Neutrophil (primary cell): Measurements from ENCODE around the gene CILP2.

ENCODE experiments used
- H3K27ac ChIP-seq: fragments of 200-600 bp; sonication (generic); 2 replicates; pipeline ENCODE4 v1.5.1; 2016; ENCODE audit warnings: mild to moderate bottlenecking, moderate library complexity
- H3K27me3 ChIP-seq: fragments of 200-600 bp; sonication (generic); 2 replicates; pipeline ENCODE4 v1.6.0; 2016; ENCODE audit warnings: mild to moderate bottlenecking
- H3K36me3 ChIP-seq: fragments of 200-600 bp; sonication (generic); 2 replicates; pipeline ENCODE4 v1.5.1; 2017
- H3K4me1 ChIP-seq, 2 experiments: fragments of 200-600 bp in 1 of 2; sonication (generic) in 1 of 2; 1 replicate in 1 of 2; 2 replicates in 1 of 2; pipeline versions ENCODE4 v1.5.1 to v1.6.1; 2013 to 2016; ENCODE audit warnings: low read depth in 1 of 2, low read length in 1 of 2, mild to moderate bottlenecking in 1 of 2, moderate library complexity in 1 of 2; ENCODE audit not compliant: control insufficient read depth in 1 of 2, insufficient read depth in 1 of 2
- H3K4me3 ChIP-seq, 2 experiments: fragments of 200-600 bp in 1 of 2; sonication (generic) in 1 of 2; 1 replicate in 1 of 2; 2 replicates in 1 of 2; pipeline ENCODE4 v1.5.1; 2013 to 2016; ENCODE audit warnings: low read depth in 1 of 2, low read length in 1 of 2, mild to moderate bottlenecking in 1 of 2, moderate library complexity in 1 of 2
- H3K9me3 ChIP-seq: fragments of 200-600 bp; sonication (generic); 2 replicates; pipeline ENCODE4 v1.5.1; 2016
- CTCF ChIP-seq: fragments of 200-600 bp; sonication (generic); IDR thresholded peaks from 2 replicates; pipeline ENCODE4 v1.5.1; 2016; ENCODE audit warnings: antibody characterized with exemption

The CILP2 gene

GRCh38 chr19:19547674-19548336 is 9.7 kb downstream of the CILP2 start:
- Histone ChIP-seq H3K4me1 (peaks cover 5% of the 10 kb centered on the region in 2 experiments), H3K27me3 (no peaks in the 10 kb centered on the region), H3K4me3 (no peak overlapping the region), H3K36me3 (no peaks in the 10 kb centered on the region), H3K27ac (no peak overlapping the region), H3K9me3 (no peaks in the 10 kb centered on the region)
- no peak for TF ChIP-seq CTCF

GRCh38 chr19:19548915-19549759 is 11.1 kb downstream of the CILP2 start:
- no peaks in the 10 kb centered on the region for H3K27me3 ChIP-seq
- H3K4me3 ChIP-seq: no peak overlapping the region
- H3K36me3 ChIP-seq: no peaks in the 10 kb centered on the region
- TF ChIP-seq CTCF: no peak
- H3K27ac ChIP-seq: no peak overlapping the region
- no peaks in the 10 kb centered on the region for H3K4me1 ChIP-seq
- H3K9me3 ChIP-seq: no peaks in the 10 kb centered on the region

- no peak for TF ChIP-seq CTCF
- Histone ChIP-seq H3K36me3 (no peaks in the 10 kb centered on the region), H3K9me3 (no peaks in the 10 kb centered on the region), H3K4me3 (no peak overlapping the region), H3K27ac (no peak overlapping the region), H3K27me3 (no peaks in the 10 kb centered on the region), H3K4me1 (no peaks in the 10 kb centered on the region)
These were observed 11.9 kb downstream of the CILP2 start for GRCh38 chr19:19549804-19550464.

GRCh38 chr19:19550485-19550929 is 12.4 kb downstream of the CILP2 start:
- no peaks in the 10 kb centered on the region for H3K36me3 ChIP-seq
- H3K4me3 ChIP-seq: no peak overlapping the region
- H3K27me3 ChIP-seq: no peaks in the 10 kb centered on the region
- no peak for TF ChIP-seq CTCF
- H3K4me1 ChIP-seq: no peaks in the 10 kb centered on the region
- no peak overlapping the region for H3K27ac ChIP-seq
- H3K9me3 ChIP-seq: no peaks in the 10 kb centered on the region

GRCh38 chr19:19550972-19551852 is 13.1 kb downstream of the CILP2 start:
- H3K4me3 ChIP-seq: no peak overlapping the region
- no peaks in the 10 kb centered on the region for H3K27me3 ChIP-seq
- H3K4me1 ChIP-seq: no peaks in the 10 kb centered on the region
- H3K27ac ChIP-seq: no peak overlapping the region
- no peaks in the 10 kb centered on the region for H3K36me3 ChIP-seq
- no peak for TF ChIP-seq CTCF
- H3K9me3 ChIP-seq: no peaks in the 10 kb centered on the region
